Activated B cell treated with CpG ODN at 0.5 μM for 24 hours (primary cell): ENCODE results near the gene DGCR2. TPM values are rescaled to one million over a fixed set of nuclear protein-coding genes. Genes with fewer than 3 reads are reported as not detected.
"Not testable (repeated sequence)": the region's sequence is repeated elsewhere in the genome, so short reads cannot be mapped to it uniquely, and the experiment has no call there.

Source experiments
- ATAC-seq: fragments of 200-7000 bp; cut with Tn5 transposase; one replicate; pipeline ENCODE4 v1.10.0; 2021; ENCODE audit warnings: low read depth, mild to moderate bottlenecking, moderate library complexity
- CTCF ChIA-PET: fragments of 350-600 bp; sonication (Branson Sonifier 250); formaldehyde crosslinking; loops from one replicate; lab custom pipeline; 2021; ENCODE audit warnings: antibody characterized with exemption; lab: Charles Lee
- POLR2A ChIA-PET: fragments of 350-600 bp; sonication (Branson Sonifier 250); formaldehyde crosslinking; loops from one replicate; lab custom pipeline; 2021; ENCODE audit warnings: antibody characterized with exemption; lab: Charles Lee
- DNase-seq: peaks from one replicate; pipeline ENCODE4 v3.0.0; 2022
- H3K27ac Mint-ChIP-seq: one replicate; pipeline ENCODE4 v1.8.0; 2020; ENCODE audit warnings: mixed read lengths
- H3K27me3 Mint-ChIP-seq: one replicate; pipeline ENCODE4 v1.8.0; 2021; ENCODE audit warnings: mixed read lengths
- H3K36me3 Mint-ChIP-seq: one replicate; pipeline ENCODE4 v1.8.0; 2021; ENCODE audit warnings: low read depth, mixed read lengths
- H3K4me1 Mint-ChIP-seq: one replicate; pipeline ENCODE4 v1.8.0; 2021; ENCODE audit warnings: mixed read lengths
- H3K4me3 Mint-ChIP-seq: one replicate; pipeline ENCODE4 v1.8.0; 2020; ENCODE audit warnings: mild to moderate bottlenecking, mixed read lengths
- H3K9me3 Mint-ChIP-seq: one replicate; pipeline ENCODE4 v1.8.0; 2020; ENCODE audit warnings: mixed read lengths
- intact Hi-C: fragments of 100-400 bp; cut with micrococcal nuclease; formaldehyde crosslinking; loops from one replicate; pipeline ENCODE4 v1.15.1; 2024
- total RNA-seq: library from RNA; stranded (reverse); gene quantifications from 2 replicates; pipeline ENCODE4 v1.2.3, GENCODE V29; 2022
- TF ChIP-seq, protein P1 (sequence below): fragments of 200-600 bp; IDR thresholded peaks from one replicate; pipeline ENCODE4 v1.8.0; 2022; ENCODE audit warnings: antibody characterized with exemption, mild to moderate bottlenecking

DGCR2 gene
- total RNA-seq, 1 donor from 2014 or later = 33.2 TPM

DNA sequence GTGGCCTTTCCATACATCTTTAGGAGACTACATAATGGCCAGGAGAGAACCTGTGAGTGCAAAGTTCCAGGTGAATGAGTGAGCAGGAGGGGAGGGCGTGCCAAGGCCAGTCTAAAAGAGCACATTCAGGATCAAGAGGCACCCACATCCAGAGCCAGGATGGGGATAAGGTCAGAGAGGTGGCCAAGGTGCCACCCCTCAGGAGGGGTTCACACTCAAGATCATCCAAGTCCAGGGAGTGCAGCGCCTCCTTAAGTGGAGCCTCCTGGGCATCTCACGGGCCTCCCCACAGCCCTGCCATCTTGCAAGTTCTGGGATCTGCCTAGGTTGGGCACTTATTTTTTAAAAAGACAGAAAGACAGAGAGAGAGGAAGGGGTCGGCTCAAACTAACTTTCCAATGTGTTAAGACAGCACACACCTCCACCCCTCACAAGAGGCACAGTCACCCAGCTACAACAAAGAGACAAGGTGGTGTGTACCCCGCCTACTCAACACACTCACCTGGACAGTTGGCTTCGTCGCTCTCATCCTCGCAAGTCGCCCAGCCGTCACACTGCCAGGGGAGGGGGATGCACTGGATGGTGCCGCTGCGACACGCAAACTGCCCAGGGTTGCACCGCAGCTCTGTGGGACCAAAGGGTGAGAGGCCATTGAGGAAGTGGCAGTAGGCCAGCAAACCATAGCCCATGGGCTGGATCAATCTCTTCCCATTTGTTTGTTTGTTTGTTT lies 33.2 kb downstream of the DGCR2 start:
- H3K4me3 Mint-ChIP-seq = no peak overlapping the region
- H3K4me1 Mint-ChIP-seq = peaks cover 23% of the 10 kb centered on the region
- intact Hi-C loops = loop anchor here (5.0 kb wide), 1 partner anchor 33 kb away; the partner anchor contains the start of gene DGCR2
- no peak overlapping the region for H3K27ac Mint-ChIP-seq
- DNase-seq = no peak
- no peaks in the 10 kb centered on the region for H3K9me3 Mint-ChIP-seq
- no peak for ATAC-seq
- TF ChIP-seq, protein P1, sequence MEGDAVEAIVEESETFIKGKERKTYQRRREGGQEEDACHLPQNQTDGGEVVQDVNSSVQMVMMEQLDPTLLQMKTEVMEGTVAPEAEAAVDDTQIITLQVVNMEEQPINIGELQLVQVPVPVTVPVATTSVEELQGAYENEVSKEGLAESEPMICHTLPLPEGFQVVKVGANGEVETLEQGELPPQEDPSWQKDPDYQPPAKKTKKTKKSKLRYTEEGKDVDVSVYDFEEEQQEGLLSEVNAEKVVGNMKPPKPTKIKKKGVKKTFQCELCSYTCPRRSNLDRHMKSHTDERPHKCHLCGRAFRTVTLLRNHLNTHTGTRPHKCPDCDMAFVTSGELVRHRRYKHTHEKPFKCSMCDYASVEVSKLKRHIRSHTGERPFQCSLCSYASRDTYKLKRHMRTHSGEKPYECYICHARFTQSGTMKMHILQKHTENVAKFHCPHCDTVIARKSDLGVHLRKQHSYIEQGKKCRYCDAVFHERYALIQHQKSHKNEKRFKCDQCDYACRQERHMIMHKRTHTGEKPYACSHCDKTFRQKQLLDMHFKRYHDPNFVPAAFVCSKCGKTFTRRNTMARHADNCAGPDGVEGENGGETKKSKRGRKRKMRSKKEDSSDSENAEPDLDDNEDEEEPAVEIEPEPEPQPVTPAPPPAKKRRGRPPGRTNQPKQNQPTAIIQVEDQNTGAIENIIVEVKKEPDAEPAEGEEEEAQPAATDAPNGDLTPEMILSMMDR = no peak
- POLR2A ChIA-PET = no interaction called here
- CTCF ChIA-PET = no interaction called here
- H3K36me3 Mint-ChIP-seq = peaks cover 41% of the 10 kb centered on the region
- no peaks in the 10 kb centered on the region for H3K27me3 Mint-ChIP-seq

DNA sequence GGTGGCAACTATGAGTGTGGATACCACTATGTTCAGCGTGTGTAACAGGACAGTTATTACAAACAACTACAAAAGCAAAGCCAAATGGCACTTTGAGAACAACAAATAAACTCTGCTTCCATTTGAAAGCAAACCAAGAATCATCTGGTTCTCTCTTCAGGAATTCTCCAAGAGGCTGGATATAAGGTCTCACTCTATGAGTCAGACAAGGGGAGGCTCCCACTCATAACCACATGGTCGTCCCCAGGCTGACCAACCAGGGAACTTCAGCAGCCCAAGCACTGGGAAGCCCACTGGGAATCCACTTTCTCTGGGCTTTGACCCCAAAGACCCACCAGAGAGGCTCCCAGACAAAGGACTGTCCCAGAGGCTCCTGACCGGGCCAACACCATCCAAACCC lies 35.3 kb downstream of the DGCR2 start:
- TF ChIP-seq, protein P1 = no peak
- H3K36me3 Mint-ChIP-seq = peaks cover 42% of the 10 kb centered on the region
- CTCF ChIA-PET = no interaction called here
- peaks cover 23% of the 10 kb centered on the region for H3K4me1 Mint-ChIP-seq
- no peak for ATAC-seq
- intact Hi-C loops = loop anchor here (5.0 kb wide), 1 partner anchor 35 kb away; the partner anchor contains the start of gene DGCR2
- no peaks in the 10 kb centered on the region for H3K27me3 Mint-ChIP-seq
- DNase-seq = no peak
- H3K27ac Mint-ChIP-seq = no peak overlapping the region
- POLR2A ChIA-PET = no interaction called here
- H3K9me3 Mint-ChIP-seq = no peaks in the 10 kb centered on the region
- no peak overlapping the region for H3K4me3 Mint-ChIP-seq

DNA sequence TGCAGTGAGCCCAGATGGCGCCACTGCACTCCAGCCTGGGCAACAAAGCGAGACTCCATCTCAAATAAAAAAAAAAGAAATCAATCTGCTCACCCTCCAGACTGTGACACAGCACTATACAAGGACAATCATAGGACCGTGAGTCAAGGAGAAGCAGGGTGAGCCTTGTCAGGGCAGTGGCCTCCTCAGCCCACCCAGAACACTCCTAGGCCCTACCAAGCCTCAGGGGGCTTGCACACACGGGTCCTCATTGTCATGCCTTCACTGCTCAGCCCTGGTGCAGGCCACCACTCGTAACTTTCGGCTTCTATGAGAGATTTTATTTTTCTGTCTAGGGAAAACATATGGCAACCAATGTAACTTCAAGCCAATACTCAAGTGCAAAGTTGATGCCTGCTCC lies 35.8 kb downstream of the DGCR2 start:
- ChIA-PET CTCF (no interaction called here), POLR2A (no interaction called here)
- Mint-ChIP-seq H3K27me3 (no peaks in the 10 kb centered on the region), H3K4me1 (peaks cover 23% of the 10 kb centered on the region), H3K4me3 (no peak overlapping the region), H3K36me3 (peaks cover 43% of the 10 kb centered on the region), H3K9me3 (no peaks in the 10 kb centered on the region), H3K27ac (no peak overlapping the region)
- TF ChIP-seq, protein P1 = no peak
- ATAC-seq (no peak), DNase-seq (no peak)
- intact Hi-C loops = loop anchor here (5.0 kb wide), 1 partner anchor 36 kb away; the partner anchor contains the start of gene DGCR2

DNA sequence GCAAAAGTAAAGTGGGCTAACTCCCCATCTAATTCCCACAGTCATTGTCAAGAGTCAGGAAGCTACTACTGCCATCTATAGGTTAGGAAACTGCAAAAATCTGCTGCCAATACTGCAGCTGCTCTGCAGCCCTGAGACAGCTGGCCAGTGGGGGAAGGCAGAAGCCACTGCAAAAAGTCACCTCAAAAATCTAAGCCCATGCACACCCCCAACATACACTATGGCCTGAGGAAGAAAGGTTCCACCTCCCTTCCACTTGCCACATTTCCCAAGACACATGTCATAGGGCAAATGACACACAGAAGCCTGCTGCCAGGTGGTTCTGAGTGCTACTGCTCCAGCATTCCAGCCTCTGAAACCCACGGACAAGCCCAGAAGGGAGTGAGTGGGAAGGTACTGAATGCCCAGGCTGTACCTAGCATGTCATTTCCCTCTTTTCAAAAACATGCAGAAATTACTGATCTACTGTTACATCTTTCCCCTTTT lies 36.9 kb downstream of the DGCR2 start:
- Mint-ChIP-seq H3K4me1 (peaks cover 32% of the 10 kb centered on the region), H3K27ac (peak overlapping the region; percentile 67), H3K27me3 (no peaks in the 10 kb centered on the region), H3K36me3 (peaks cover 54% of the 10 kb centered on the region), H3K9me3 (no peaks in the 10 kb centered on the region), H3K4me3 (peak overlapping the region; percentile 63)
- intact Hi-C loops = loop anchor here (1.0 to 5.0 kb wide), 2 partner anchors 37 to 537 kb away; partner anchors contain the start of gene DGCR2
- TF ChIP-seq, protein P1 = no peak
- ATAC-seq = no peak
- CTCF ChIA-PET = no interaction called here
- no peak for DNase-seq
- POLR2A ChIA-PET = interaction anchor here (0.6 to 1.9 kb wide), 2 partner anchors 26 to 59 kb away, joined by 3 to 12 read pairs; partner anchors contain the start of gene ESS2

DNA sequence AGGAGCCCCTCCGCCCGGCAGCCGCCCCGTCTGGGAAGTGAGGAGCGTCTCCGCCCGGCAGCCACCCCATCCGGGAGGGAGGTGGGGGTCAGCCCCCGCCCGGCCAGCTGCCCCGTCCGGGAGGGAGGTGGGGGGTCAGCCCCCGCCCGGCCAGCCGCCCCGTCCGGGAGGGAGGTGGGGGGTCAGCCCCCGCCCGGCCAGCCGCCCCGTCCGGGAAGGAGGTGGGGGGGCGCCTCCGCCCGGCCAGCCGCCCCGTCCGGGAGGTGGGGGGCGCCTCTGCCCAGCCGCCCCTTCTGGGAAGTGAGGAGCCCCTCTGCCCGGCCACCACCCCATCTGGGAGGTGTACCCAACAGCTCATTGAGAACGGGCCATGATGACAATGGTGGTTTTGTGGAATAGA lies 37.6 kb downstream of the DGCR2 start:
- intact Hi-C loops = not testable (repeated sequence)
- H3K36me3 Mint-ChIP-seq = peaks cover 59% of the 10 kb centered on the region
- POLR2A ChIA-PET = interaction anchor here (1.9 kb wide), 1 partner anchor 60 kb away, joined by 12 read pairs; the partner anchor contains the start of gene ESS2

DNA sequence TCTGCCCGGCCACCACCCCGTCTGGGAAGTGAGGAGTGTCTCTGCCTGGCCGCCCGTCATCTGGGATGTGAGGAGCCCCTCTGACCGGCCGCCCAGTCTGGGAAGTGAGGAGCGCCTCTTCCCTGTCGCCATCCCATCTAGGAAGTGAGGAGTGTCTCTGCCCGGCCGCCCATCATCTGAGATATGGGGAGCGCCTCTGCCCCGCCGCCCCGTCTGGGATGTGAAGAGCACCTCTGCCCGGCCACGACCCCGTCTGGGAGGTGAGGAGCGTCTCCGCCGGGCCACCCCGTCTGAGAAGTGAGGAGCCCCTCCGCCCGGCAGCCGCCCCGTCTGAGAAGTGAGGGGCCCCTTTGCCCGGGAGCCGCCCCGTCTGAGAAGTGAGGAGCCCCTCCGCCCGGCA lies 38.1 kb downstream of the DGCR2 start:
- H3K27ac Mint-ChIP-seq, H3K4me3 Mint-ChIP-seq, H3K27me3 Mint-ChIP-seq, CTCF ChIA-PET, DNase-seq, intact Hi-C loops, ATAC-seq, H3K9me3 Mint-ChIP-seq: not testable (repeated sequence)
- POLR2A ChIA-PET = interaction anchor here (1.9 kb wide), 1 partner anchor 61 kb away, joined by 12 read pairs; the partner anchor contains the start of gene ESS2
- H3K4me1 Mint-ChIP-seq = peaks cover 32% of the 10 kb centered on the region
- peaks cover 61% of the 10 kb centered on the region for H3K36me3 Mint-ChIP-seq

More for the DNA sequence above, 37.6 kb downstream of the DGCR2 start:
- H3K9me3 Mint-ChIP-seq, H3K27ac Mint-ChIP-seq, CTCF ChIA-PET, DNase-seq, H3K27me3 Mint-ChIP-seq, ATAC-seq, H3K4me3 Mint-ChIP-seq: not testable (repeated sequence)
- peaks cover 32% of the 10 kb centered on the region for H3K4me1 Mint-ChIP-seq
